GM06990 (cell line): Measurements from ENCODE around the gene HMOX1.
A peak's percentile ranks its signal among the peaks of the same experiment; 100 is the strongest.

ENCODE experiments used
- DNase-seq: peaks from one replicate; pipeline ENCODE4 v3.0.0-alpha.2; 2011; ENCODE audit not compliant: insufficient read length; ENCODE audit errors: extremely low read depth
- H3K27me3 ChIP-seq: replicated peaks from 2 replicates; pipeline ENCODE4 v1.6.0; 2011; ENCODE audit warnings: low read length; ENCODE audit not compliant: control insufficient read depth, insufficient read depth
- H3K36me3 ChIP-seq: 2 replicates; pipeline ENCODE4 v1.5.1; 2011; ENCODE audit warnings: low read length; ENCODE audit not compliant: control insufficient read depth, insufficient read depth
- H3K4me3 ChIP-seq: replicated peaks from 2 replicates; pipeline ENCODE4 v1.5.1; 2011; ENCODE audit warnings: low read depth, mild to moderate bottlenecking, control low read depth, low read length
- CTCF ChIP-seq: IDR thresholded peaks from 2 replicates; pipeline ENCODE4 v1.5.1; 2011; ENCODE audit warnings: low read length, control low read depth, mild to moderate bottlenecking, inconsistent platforms; ENCODE audit not compliant: insufficient read depth, poor library complexity, severe bottlenecking

Gene HMOX1

GRCh38 chr22:35425971-35426800 is 45.3 kb downstream of the HMOX1 start:
- H3K36me3 ChIP-seq = peaks cover 41% of the 10 kb centered on the region
- TF ChIP-seq CTCF = no peak
- no peaks in the 10 kb centered on the region for H3K27me3 ChIP-seq
- DNase-seq = no peak
- no peak overlapping the region for H3K4me3 ChIP-seq

- Histone ChIP-seq H3K4me3 (no peak overlapping the region), H3K36me3 (peaks cover 39% of the 10 kb centered on the region), H3K27me3 (no peaks in the 10 kb centered on the region)
- DNase-seq = no peak
- TF ChIP-seq CTCF = no peak
These were observed 45.9 kb downstream of the HMOX1 start for GRCh38 chr22:35426801-35427140.

GRCh38 chr22:35430897-35431322 is 50.0 kb downstream of the HMOX1 start:
- no peaks in the 10 kb centered on the region for H3K27me3 ChIP-seq
- no peak overlapping the region for H3K4me3 ChIP-seq
- H3K36me3 ChIP-seq = peaks cover 21% of the 10 kb centered on the region
- DNase-seq = peak; percentile 37
- peak; percentile 83 for TF ChIP-seq CTCF

DNA sequence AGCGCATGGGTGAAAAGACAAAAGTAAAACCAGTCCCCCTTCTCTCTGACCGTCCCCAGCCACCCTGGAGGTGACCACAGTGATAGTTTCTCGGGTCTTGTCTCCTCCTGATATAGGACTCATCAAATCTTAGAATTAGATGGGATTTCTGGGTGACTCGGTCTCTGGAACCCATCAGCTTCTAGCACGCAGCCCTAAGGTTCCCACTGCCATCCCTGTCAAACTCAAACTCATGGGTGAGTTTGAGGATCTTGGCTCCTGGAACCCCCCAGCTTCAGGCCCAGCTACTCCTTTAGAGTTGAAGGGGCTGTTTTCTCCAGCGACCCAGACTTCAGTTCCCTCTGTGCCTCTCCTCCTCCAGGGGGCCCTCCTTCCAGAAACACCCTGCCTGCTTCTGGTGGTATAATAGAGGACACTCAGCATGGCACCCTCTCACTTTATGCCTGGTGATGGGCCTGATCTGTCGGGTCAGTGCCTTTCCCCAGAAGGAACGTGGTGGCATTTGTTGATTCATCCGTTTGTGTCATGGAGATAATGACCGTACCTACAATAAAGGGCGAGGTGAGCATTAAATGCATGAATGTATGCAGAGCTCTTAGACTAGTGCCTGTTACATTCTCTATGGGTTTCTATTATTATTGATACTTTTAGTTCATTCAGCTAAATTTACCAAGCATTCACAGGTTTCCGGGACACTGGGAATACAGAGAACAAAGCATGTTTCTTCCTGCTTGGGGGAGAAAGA is 50.8 kb downstream of the HMOX1 start:
- no peak overlapping the region for H3K4me3 ChIP-seq
- TF ChIP-seq CTCF = no peak
- H3K27me3 ChIP-seq = no peaks in the 10 kb centered on the region
- peaks cover 19% of the 10 kb centered on the region for H3K36me3 ChIP-seq
- no peak for DNase-seq

GRCh38 chr22:35432228-35432905 is 51.5 kb downstream of the HMOX1 start:
- TF ChIP-seq CTCF = no peak
- Histone ChIP-seq H3K27me3 (no peaks in the 10 kb centered on the region), H3K36me3 (peaks cover 17% of the 10 kb centered on the region), H3K4me3 (no peak overlapping the region)
- no peak for DNase-seq
